Fibroblast of lung (primary cell): Measurements from ENCODE around the gene ASAP2.

Source experiments
- EZH2 ChIP-seq: IDR thresholded peaks from 2 replicates; pipeline ENCODE4 v1.5.1; 2012; ENCODE audit warnings: low read length, control low read depth, mild to moderate bottlenecking; ENCODE audit errors: missing control alignments
- TF ChIP-seq, protein P1 (sequence below), 2 donors: IDR thresholded peaks in 1 of 2; conservative IDR thresholded peaks in 1 of 2; 1 replicate in 1 of 2; 2 replicates in 1 of 2; pipeline ENCODE4 v1.5.1; 2011 to 2012; ENCODE audit warnings: low read length in 2 of 2, control low read depth in 1 of 2, inconsistent platforms in 1 of 2, low read depth in 1 of 2, mild to moderate bottlenecking in 1 of 2

- TF ChIP-seq, protein P1, sequence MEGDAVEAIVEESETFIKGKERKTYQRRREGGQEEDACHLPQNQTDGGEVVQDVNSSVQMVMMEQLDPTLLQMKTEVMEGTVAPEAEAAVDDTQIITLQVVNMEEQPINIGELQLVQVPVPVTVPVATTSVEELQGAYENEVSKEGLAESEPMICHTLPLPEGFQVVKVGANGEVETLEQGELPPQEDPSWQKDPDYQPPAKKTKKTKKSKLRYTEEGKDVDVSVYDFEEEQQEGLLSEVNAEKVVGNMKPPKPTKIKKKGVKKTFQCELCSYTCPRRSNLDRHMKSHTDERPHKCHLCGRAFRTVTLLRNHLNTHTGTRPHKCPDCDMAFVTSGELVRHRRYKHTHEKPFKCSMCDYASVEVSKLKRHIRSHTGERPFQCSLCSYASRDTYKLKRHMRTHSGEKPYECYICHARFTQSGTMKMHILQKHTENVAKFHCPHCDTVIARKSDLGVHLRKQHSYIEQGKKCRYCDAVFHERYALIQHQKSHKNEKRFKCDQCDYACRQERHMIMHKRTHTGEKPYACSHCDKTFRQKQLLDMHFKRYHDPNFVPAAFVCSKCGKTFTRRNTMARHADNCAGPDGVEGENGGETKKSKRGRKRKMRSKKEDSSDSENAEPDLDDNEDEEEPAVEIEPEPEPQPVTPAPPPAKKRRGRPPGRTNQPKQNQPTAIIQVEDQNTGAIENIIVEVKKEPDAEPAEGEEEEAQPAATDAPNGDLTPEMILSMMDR (conservative IDR thresholded peaks at IDR 0.05 in 1 of 2, IDR thresholded peaks at IDR 0.05 in 1 of 2; ENCODE audit: low read depth in 1 of 2, low read length in 2 of 2): no peak
- TF ChIP-seq EZH2: no peak
These were observed 21.6 kb downstream of the ASAP2 start for GRCh38 chr2:9228088-9228751.
